K562 (cell line): Measurements from ENCODE around the gene MLLT6. TPM values are rescaled to one million over a fixed set of nuclear protein-coding genes. Genes with fewer than 3 reads are reported as not detected.
A peak's percentile ranks its signal among the peaks of the same experiment; 100 is the strongest.

Experiments
- ATF7 ChIP-seq: fragments of 450-650 bp; IDR thresholded peaks from 2 replicates; pipeline ENCODE4 v1.7.1; 2014; ENCODE audit warnings: mild to moderate bottlenecking, moderate library complexity
- CREB1 ChIP-seq, 2 experiments: sonication (generic) in 1 of 2; formaldehyde crosslinking in 1 of 2; IDR thresholded peaks; 2 replicates each; pipeline versions ENCODE4 v1.6.1 to v1.8.0; 2012 to 2022; ENCODE audit warnings: inconsistent platforms in 1 of 2, mild to moderate bottlenecking in 1 of 2, missing genetic modification reagents in 1 of 2, moderate library complexity in 1 of 2
- CREB3L1 ChIP-seq: fragments of 450-650 bp; IDR thresholded peaks from 2 replicates; pipeline ENCODE4 v1.6.1; 2014; ENCODE audit warnings: low read depth, mild to moderate bottlenecking, moderate library complexity, borderline replicate concordance
- CTCF ChIP-seq, 3 experiments: IDR thresholded peaks in 2 of 3; conservative IDR thresholded peaks in 1 of 3; 2 replicates each; pipeline ENCODE4 v1.5.1; 2011 to 2012; ENCODE audit warnings: low read length in 3 of 3, mild to moderate bottlenecking in 3 of 3, control low read depth in 2 of 3, improper control_type of control experiment in 1 of 3, inconsistent platforms in 1 of 3, low read depth in 1 of 3, mixed read lengths in 1 of 3, moderate library complexity in 1 of 3; ENCODE audit not compliant: insufficient read depth in 2 of 3
- ELF1 ChIP-seq: fragments of 200-800 bp; sonication (Bioruptor generic); IDR thresholded peaks from 2 replicates; pipeline ENCODE4 v1.6.1; 2016; ENCODE audit warnings: missing genetic modification characterization, missing compliant biosample characterization
- FOXK1 ChIP-seq: sonication (generic); formaldehyde crosslinking; IDR thresholded peaks from 2 replicates; pipeline ENCODE4 v1.8.0; 2022; ENCODE audit warnings: missing genetic modification reagents, mild to moderate bottlenecking, borderline replicate concordance
- PBX2 ChIP-seq, 2 experiments: IDR thresholded peaks in 1 of 2; conservative IDR thresholded peaks in 1 of 2; 2 replicates each; pipeline ENCODE4 v1.6.1; 2016; ENCODE audit warnings: low read depth in 2 of 2, mild to moderate bottlenecking in 1 of 2, missing compliant biosample characterization in 1 of 2, missing genetic modification characterization in 1 of 2, moderate library complexity in 1 of 2
- POLR2AphosphoS2 ChIP-seq: IDR thresholded peaks from 2 replicates; pipeline ENCODE4 v1.6.1; 2012; ENCODE audit warnings: low read length, improper control_type of control experiment
- RBM15 ChIP-seq: fragments of 200-400 bp; formaldehyde crosslinking; IDR thresholded peaks from 2 replicates; pipeline ENCODE4 v1.6.1; 2018; ENCODE audit warnings: mild to moderate bottlenecking, low read length, moderate library complexity; ENCODE audit not compliant: insufficient read depth
- TFAM ChIP-seq: fragments of 250-450 bp; sonication (Bioruptor Pico); conservative IDR thresholded peaks from 2 replicates; pipeline ENCODE4 v1.5.0; 2021; ENCODE audit warnings: mild to moderate bottlenecking, moderate library complexity
- TFAP4 ChIP-seq: sonication (generic); formaldehyde crosslinking; IDR thresholded peaks from 2 replicates; pipeline ENCODE4 v1.8.0; 2022; ENCODE audit warnings: missing genetic modification reagents, mild to moderate bottlenecking, moderate library complexity, borderline replicate concordance
- polyA plus RNA-seq, 8 experiments: library from polyadenylated mRNA; depleted of rRNA in 4 of 8; stranded (reverse) in 5 of 8; unstranded in 3 of 8; fragments of >200 nt; fragmentation: Nextera tagmentation in 2 of 8; fragmentation: Illumina TruSeq in 1 of 8; extraction: Ambion mirVana in 2 of 8; extraction: Trizol in 1 of 8; gene quantifications; 2 replicates each; pipeline versions ENCODE4 v1.2.1 to v1.2.3, GENCODE V29; 2011 to 2014; ENCODE audit warnings: inconsistent platforms in 1 of 8, missing spikeins in 1 of 8
- total RNA-seq, 7 experiments: library from RNA; depleted of rRNA in 6 of 7; stranded (reverse); fragments of >200 nt in 6 of 7; fragmentation: Illumina TruSeq in 2 of 7; extraction: Trizol in 2 of 7; gene quantifications; 2 replicates each; pipeline versions ENCODE4 v1.2.1 to v1.2.3, GENCODE V29; 2011 to 2021; ENCODE audit warnings: low replicate concordance in 1 of 7
- TF ChIP-seq, protein P1 (sequence below), 2 experiments: fragments of 450-650 bp in 1 of 2; sonication (generic) in 1 of 2; formaldehyde crosslinking; conservative IDR thresholded peaks; 2 replicates each; pipeline versions ENCODE4 v1.4.0 to v1.8.1; 2020 to 2022; ENCODE audit warnings: mild to moderate bottlenecking in 1 of 2, missing genetic modification reagents in 1 of 2
- TF ChIP-seq, protein P2 (sequence below), 2 experiments: IDR thresholded peaks; 2 replicates each; pipeline ENCODE4 v1.6.1; 2012; ENCODE audit warnings: improper control_type of control experiment in 2 of 2, low read depth in 2 of 2, low read length in 2 of 2, borderline replicate concordance in 1 of 2

Gene MLLT6
- total and polyA plus RNA-seq, 9 of the 15 experiments (the other 6 are each of a cell fraction or from before 2014, with no cell fraction given), result 3.1 to 71.7 (median 30.0) TPM

GRCh38 chr17:38729886-38730525 is 24.9 kb downstream of the MLLT6 start, which contains the start of gene CISD3 (continued):
- TF ChIP-seq ELF1 (tag) (peak; percentile 91), CREB1 (IDR thresholded peaks at IDR 0.05) (0 out of 2 replicates have a peak, but pooled peaks have one; percentile 24), CREB1 (CRISPR knock-in tag; IDR thresholded peaks at IDR 0.05) (0 out of 2 replicates have a peak, but pooled peaks have one; percentile 27), ATF7 (peak; percentile 27; the same call in 1 of the 2 replicates), POLR2AphosphoS2 (0 out of 2 replicates have a peak, but pooled peaks have one; percentile 47), TFAP4 (CRISPR knock-in tag) (peak; percentile 35; the same call in 1 of the 2 replicates), CTCF (IDR thresholded peaks at IDR 0.05 in 2 of 3, conservative IDR thresholded peaks at IDR 0.05 in 1 of 3; ENCODE audit: insufficient read depth in 2 of 3, low read depth in 1 of 3, low read length in 3 of 3) (peak in 2 of 3 experiments; percentile 67 to 80), PBX2 (CRISPR knock-in tag; IDR thresholded peaks at IDR 0.05; ENCODE audit: low read depth) (no peak), PBX2 (tag; conservative IDR thresholded peaks at IDR 0.05; ENCODE audit: low read depth) (no peak), CREB3L1 (0 out of 2 replicates have a peak, but pooled peaks have one; percentile 37), FOXK1 (no peak), RBM15 (no peak), TFAM (no peak)
- TF ChIP-seq, protein P1, sequence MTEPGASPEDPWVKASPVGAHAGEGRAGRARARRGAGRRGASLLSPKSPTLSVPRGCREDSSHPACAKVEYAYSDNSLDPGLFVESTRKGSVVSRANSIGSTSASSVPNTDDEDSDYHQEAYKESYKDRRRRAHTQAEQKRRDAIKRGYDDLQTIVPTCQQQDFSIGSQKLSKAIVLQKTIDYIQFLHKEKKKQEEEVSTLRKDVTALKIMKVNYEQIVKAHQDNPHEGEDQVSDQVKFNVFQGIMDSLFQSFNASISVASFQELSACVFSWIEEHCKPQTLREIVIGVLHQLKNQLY (CRISPR knock-in tag; conservative IDR thresholded peaks at IDR 0.05), result no peak
- TF ChIP-seq, protein P2, sequence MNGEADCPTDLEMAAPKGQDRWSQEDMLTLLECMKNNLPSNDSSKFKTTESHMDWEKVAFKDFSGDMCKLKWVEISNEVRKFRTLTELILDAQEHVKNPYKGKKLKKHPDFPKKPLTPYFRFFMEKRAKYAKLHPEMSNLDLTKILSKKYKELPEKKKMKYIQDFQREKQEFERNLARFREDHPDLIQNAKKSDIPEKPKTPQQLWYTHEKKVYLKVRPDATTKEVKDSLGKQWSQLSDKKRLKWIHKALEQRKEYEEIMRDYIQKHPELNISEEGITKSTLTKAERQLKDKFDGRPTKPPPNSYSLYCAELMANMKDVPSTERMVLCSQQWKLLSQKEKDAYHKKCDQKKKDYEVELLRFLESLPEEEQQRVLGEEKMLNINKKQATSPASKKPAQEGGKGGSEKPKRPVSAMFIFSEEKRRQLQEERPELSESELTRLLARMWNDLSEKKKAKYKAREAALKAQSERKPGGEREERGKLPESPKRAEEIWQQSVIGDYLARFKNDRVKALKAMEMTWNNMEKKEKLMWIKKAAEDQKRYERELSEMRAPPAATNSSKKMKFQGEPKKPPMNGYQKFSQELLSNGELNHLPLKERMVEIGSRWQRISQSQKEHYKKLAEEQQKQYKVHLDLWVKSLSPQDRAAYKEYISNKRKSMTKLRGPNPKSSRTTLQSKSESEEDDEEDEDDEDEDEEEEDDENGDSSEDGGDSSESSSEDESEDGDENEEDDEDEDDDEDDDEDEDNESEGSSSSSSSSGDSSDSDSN (IDR thresholded peaks at IDR 0.05; ENCODE audit: borderline replicate concordance in 1 of 2, low read depth in 2 of 2, low read length in 2 of 2), result peak; percentile 26 to 87; a peak in 3 of 4 replicates
